GM12878 (cell line): ENCODE data around the gene CDC16. TPM values are rescaled to one million over a fixed set of nuclear protein-coding genes. Genes with fewer than 3 reads are reported as not detected.

Source experiments
- ATAC-seq: fragments of 200-7000 bp; cut with Tn5 transposase; 3 replicates; pipeline ENCODE4 v1.9.1; 2020; ENCODE audit warnings: mild to moderate bottlenecking, moderate library complexity
- BruUV-seq: library from RNA; stranded (reverse); fragments of 400-500 nt; replicated peaks from 2 replicates; lab custom pipeline; 2021; lab: Mats Ljungman, UMichigan
- CTCF ChIA-PET: fragments of 300-600 bp; sonication (Branson Sonifier 250); formaldehyde crosslinking; extraction: SDS; loops from one replicate; lab custom pipeline; 2021; ENCODE audit warnings: inconsistent platforms; lab: Yijun Ruan, JAX
- POLR2A ChIA-PET: fragments of 350-600 bp; formaldehyde crosslinking; extraction: SDS; loops from one replicate; lab custom pipeline; 2021; ENCODE audit warnings: inconsistent platforms; lab: Charles Lee
- RAD21 ChIA-PET: fragments of 300-600 bp; sonication (Branson Sonifier 250); formaldehyde crosslinking; loops from one replicate; lab custom pipeline; 2023; ENCODE audit warnings: antibody characterized with exemption; ENCODE audit not compliant: unreplicated experiment; lab: Charles Lee
- SMC1A ChIA-PET: fragments of 300-600 bp; sonication (Branson Sonifier 250); formaldehyde crosslinking; loops from one replicate; lab custom pipeline; 2023; ENCODE audit not compliant: unreplicated experiment, uncharacterized antibody; lab: Charles Lee
- DNase-seq: peaks from one replicate; pipeline ENCODE4 v3.0.0-alpha.2; 2011; ENCODE audit warnings: low read depth, low spot score
- FAIRE-seq: peaks from 3 replicates; lab custom pipeline; 2011; peaks lifted over from hg19 to GRCh38; lab: Jason Lieb, UNC
- H2AFZ ChIP-seq: 2 replicates; pipeline ENCODE4 v1.6.0; 2011; ENCODE audit warnings: low read depth, low read length, control low read depth; ENCODE audit not compliant: control insufficient read depth
- H3K27ac ChIP-seq: 2 replicates; pipeline ENCODE4 v1.5.1; 2011; ENCODE audit warnings: control low read depth; ENCODE audit not compliant: control insufficient read depth, insufficient read depth
- H3K27me3 ChIP-seq, 2 experiments: replicated peaks in 1 of 2; 2 replicates each; pipeline versions ENCODE4 v1.6.0 to v1.6.1; 2011; ENCODE audit warnings: low read length in 1 of 2; ENCODE audit not compliant: control insufficient read depth in 2 of 2, insufficient read depth in 2 of 2
- H3K36me3 ChIP-seq, 2 experiments: 2 replicates each; pipeline ENCODE4 v1.5.1; 2011; ENCODE audit warnings: low read length in 1 of 2; ENCODE audit not compliant: control insufficient read depth in 2 of 2, insufficient read depth in 2 of 2
- H3K4me1 ChIP-seq: 2 replicates; pipeline ENCODE4 v1.6.1; 2011; ENCODE audit warnings: mild to moderate bottlenecking, low read length, moderate library complexity, mixed read lengths; ENCODE audit not compliant: control insufficient read depth, insufficient read depth
- H3K4me2 ChIP-seq: 2 replicates; pipeline ENCODE4 v1.6.0; 2011; ENCODE audit warnings: control low read depth; ENCODE audit not compliant: control insufficient read depth, insufficient read depth
- H3K4me3 ChIP-seq: fragments of 200-600 bp; sonication (generic); 2 replicates; pipeline ENCODE4 v1.5.1; 2016
- H3K79me2 ChIP-seq: 2 replicates; pipeline ENCODE4 v1.6.0; 2011; ENCODE audit warnings: low read length; ENCODE audit not compliant: control insufficient read depth, insufficient read depth
- H3K9ac ChIP-seq: 2 replicates; pipeline ENCODE4 v1.8.0; 2011; ENCODE audit warnings: low read length, control low read depth, mixed read lengths; ENCODE audit not compliant: control insufficient read depth, insufficient read depth
- H3K9me3 ChIP-seq: replicated peaks from 3 replicates; pipeline ENCODE4 v1.5.1; 2011; ENCODE audit warnings: mild to moderate bottlenecking, low read length; ENCODE audit not compliant: control insufficient read depth, insufficient read depth
- H4K20me1 ChIP-seq: 2 replicates; pipeline ENCODE4 v1.6.0; 2011; ENCODE audit not compliant: control insufficient read depth, insufficient read depth
- ASH2L ChIP-seq: fragments of 300-600, 200-600 bp; sonication (generic); IDR thresholded peaks from 2 replicates; pipeline ENCODE4 v1.6.1; 2017; ENCODE audit warnings: low read depth, mild to moderate bottlenecking, borderline replicate concordance
- BMI1 ChIP-seq: fragments of 450-650 bp; IDR thresholded peaks from 2 replicates; pipeline ENCODE4 v1.6.1; 2016; ENCODE audit warnings: mild to moderate bottlenecking, moderate library complexity, borderline replicate concordance
- CBFB ChIP-seq: IDR thresholded peaks from 2 replicates; pipeline ENCODE4 v1.6.1; 2016; ENCODE audit warnings: antibody characterized with exemption, low read depth
- ELK1 ChIP-seq: IDR thresholded peaks from 2 replicates; pipeline ENCODE4 v1.6.1; 2012; ENCODE audit warnings: low read depth, low read length, improper control_type of control experiment
- EZH2 ChIP-seq: IDR thresholded peaks from 2 replicates; pipeline ENCODE4 v1.6.1; 2012; ENCODE audit warnings: low read depth, mild to moderate bottlenecking, control low read depth, inconsistent platforms, low read length, borderline replicate concordance; ENCODE audit not compliant: control insufficient read depth
- GATAD2B ChIP-seq: fragments of 450-650 bp; conservative IDR thresholded peaks from 2 replicates; pipeline ENCODE4 v1.6.1; 2017; ENCODE audit warnings: low read depth, mild to moderate bottlenecking, moderate library complexity
- IRF5 ChIP-seq: fragments of 450-650 bp; IDR thresholded peaks from 2 replicates; pipeline ENCODE4 v1.6.1; 2017; ENCODE audit warnings: borderline replicate concordance
- RELA ChIP-seq: fragments of 450-650 bp; IDR thresholded peaks from 2 replicates; pipeline ENCODE4 v1.8.0; 2014; ENCODE audit warnings: borderline replicate concordance; ENCODE audit not compliant: partially characterized antibody
- STAT3 ChIP-seq: IDR thresholded peaks from 2 replicates; pipeline ENCODE4 v1.6.1; 2011; ENCODE audit warnings: low read depth, low read length, improper control_type of control experiment
- YY1 ChIP-seq: IDR thresholded peaks from 2 replicates; pipeline ENCODE4 v1.6.1; 2011; ENCODE audit warnings: low read depth, mild to moderate bottlenecking, low read length
- ZNF207 ChIP-seq: fragments of 450-650 bp; IDR thresholded peaks from 2 replicates; pipeline ENCODE4 v1.6.1; 2014; ENCODE audit warnings: antibody characterized with exemption, mild to moderate bottlenecking, borderline replicate concordance
- ZNF274 ChIP-seq: IDR thresholded peaks from one replicate; pipeline ENCODE4 v1.8.0; 2011; ENCODE audit not compliant: insufficient read length, insufficient read depth
- ZNF384 ChIP-seq: IDR thresholded peaks from 2 replicates; pipeline ENCODE4 v1.6.1; 2012; ENCODE audit warnings: low read depth, mild to moderate bottlenecking, low read length, improper control_type of control experiment, borderline replicate concordance
- ZZZ3 ChIP-seq: IDR thresholded peaks from 2 replicates; pipeline ENCODE4 v1.6.1; 2011; ENCODE audit warnings: low read depth; ENCODE audit not compliant: control insufficient read depth, insufficient read length
- WGBS: methylation state at CpG from one replicate; pipeline ENCODE4 v1.1.6; 2016; ENCODE audit warnings: low lambda C conversion rate; ENCODE audit not compliant: insufficient replicate concordance, insufficient coverage; ENCODE audit errors: missing lambda C conversion rate; 5-methylcytosine and 5-hydroxymethylcytosine counted together
- in situ Hi-C: fragments of 300-500 bp; cut with MboI; formaldehyde crosslinking; loops from 9 replicates; pipeline ENCODE4 v1.14.3; 2018; ENCODE audit warnings: mixed read lengths
- intact Hi-C: fragments of 100-400 bp; cut with micrococcal nuclease; formaldehyde crosslinking; loops from one replicate; pipeline ENCODE4 v1.14.2; 2022; ENCODE audit not compliant: unreplicated experiment
- polyA plus RNA-seq, 11 experiments: library from polyadenylated mRNA; depleted of rRNA in 4 of 11; unstranded in 6 of 11; stranded (reverse) in 5 of 11; fragments of >200 nt; fragmentation: Nextera tagmentation in 4 of 11; fragmentation: Illumina TruSeq in 1 of 11; extraction: Ambion mirVana in 4 of 11; extraction: Trizol in 1 of 11; gene quantifications; 1 replicate in 1 of 11; 2 replicates in 10 of 11; pipeline versions ENCODE4 v1.2.1 to v1.2.3, GENCODE V29; 2011 to 2016; ENCODE audit warnings: inconsistent platforms in 2 of 11, missing spikeins in 2 of 11, low read depth in 1 of 11
- total RNA-seq, 4 experiments: library from RNA; depleted of rRNA in 3 of 4; stranded (reverse); fragments of >200 nt in 3 of 4; fragmentation: Illumina TruSeq in 1 of 4; extraction: Trizol in 1 of 4; gene quantifications; 2 replicates each; pipeline versions ENCODE4 v1.2.1 to v1.2.3, GENCODE V29; 2013 to 2021
- TF ChIP-seq, protein P1 (sequence below): IDR thresholded peaks from 2 replicates; pipeline ENCODE4 v1.6.1; 2011; ENCODE audit warnings: low read depth, mild to moderate bottlenecking, low read length, moderate library complexity, borderline replicate concordance; ENCODE audit errors: extremely low read depth

CDC16 gene
- total and polyA plus RNA-seq, 10 of the 15 experiments (the other 5 are each of a cell fraction or from before 2014, with no cell fraction given), result 15.4 to 92.9 (median 31.4) TPM

GRCh38 chr13:114224201-114224600 lies 10.5 kb upstream of the CDC16 start (continued):
- TF ChIP-seq ELK1 (no peak), IRF5 (no peak), GATAD2B (no peak)

DNA sequence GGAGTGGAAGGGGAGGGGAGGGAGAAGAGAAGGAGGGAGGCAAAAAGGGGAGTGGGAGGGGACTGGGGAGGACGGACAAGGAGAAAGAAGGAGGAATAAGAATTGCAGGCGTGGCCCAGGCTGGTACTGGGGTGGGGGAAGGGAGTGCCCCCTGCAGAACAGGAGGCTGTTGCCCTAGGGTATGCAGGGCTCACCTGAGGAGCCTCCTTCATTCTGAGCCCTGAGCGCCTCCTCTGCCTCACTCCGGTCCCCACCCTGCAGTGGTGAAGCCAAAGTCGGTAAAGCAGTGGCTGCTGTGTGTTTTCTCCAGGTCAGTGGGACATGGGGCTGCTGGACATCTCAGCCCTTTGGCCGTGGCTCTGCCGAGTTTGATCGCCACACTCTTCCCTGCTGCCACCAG lies 9.1 kb upstream of the CDC16 start:
- Histone ChIP-seq H2AFZ (no peak overlapping the region), H3K4me1 (peaks cover 14% of the 10 kb centered on the region), H3K4me3 (no peak overlapping the region), H3K79me2 (no peaks in the 10 kb centered on the region), H3K36me3 (no peaks in the 10 kb centered on the region), H4K20me1 (no peaks in the 10 kb centered on the region), H3K4me2 (no peak overlapping the region), H3K27ac (no peak overlapping the region), H3K9me3 (no peaks in the 10 kb centered on the region), H3K27me3 (0 out of 4 replicates have a peak, but pooled peaks cover 0 to 6% of the 10 kb centered on the region in 2 experiments), H3K9ac (no peak overlapping the region)
- TF ChIP-seq YY1, result no peak
- TF ChIP-seq EZH2, result no peak
- TF ChIP-seq ZZZ3, result no peak
- TF ChIP-seq, protein P1, sequence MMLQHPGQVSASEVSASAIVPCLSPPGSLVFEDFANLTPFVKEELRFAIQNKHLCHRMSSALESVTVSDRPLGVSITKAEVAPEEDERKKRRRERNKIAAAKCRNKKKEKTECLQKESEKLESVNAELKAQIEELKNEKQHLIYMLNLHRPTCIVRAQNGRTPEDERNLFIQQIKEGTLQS, result no peak
- TF ChIP-seq CBFB, result no peak
- TF ChIP-seq BMI1, result no peak
- no peak for TF ChIP-seq ASH2L
- no peak for TF ChIP-seq STAT3
- TF ChIP-seq ELK1, result no peak
- no peak for TF ChIP-seq ZNF207
- no peak for TF ChIP-seq ZNF274
- TF ChIP-seq RELA, result no peak
- TF ChIP-seq ZNF384, result no peak
- ATAC-seq (no peak), FAIRE-seq (no peak), DNase-seq (no peak)
- RAD21 ChIA-PET, result interaction anchor here (0.8 to 1.2 kb wide), 3 partner anchors 77 to 409 kb away, joined by 3 read pairs; no protein-coding TSS in a partner anchor
- CTCF ChIA-PET, result interaction anchor here (0.8 to 1.4 kb wide), 6 partner anchors 11 to 501 kb away, joined by 3 to 5 read pairs (median 4); no protein-coding TSS in a partner anchor
- no TSS peak for BruUV-seq
- intact Hi-C loops, result loop anchor here (1.0 to 5.0 kb wide), 4 partner anchors 82 to 408 kb away; no protein-coding TSS in a partner anchor
- SMC1A ChIA-PET, result interaction anchor here (0.8 to 1.3 kb wide), 4 partner anchors 12 to 158 kb away, joined by 3 to 4 read pairs (median 3); no protein-coding TSS in a partner anchor
- in situ Hi-C loops, result no loop called here
- 80% methylated on average over 7 of the region's 8 CpGs for WGBS
- POLR2A ChIA-PET, result no interaction called here
